ENCODE results near the gene ANKDD1B.

- TF ChIP-seq POLR2A (IDR thresholded peaks at IDR 0.05), result no peak
- TF ChIP-seq, protein P1, sequence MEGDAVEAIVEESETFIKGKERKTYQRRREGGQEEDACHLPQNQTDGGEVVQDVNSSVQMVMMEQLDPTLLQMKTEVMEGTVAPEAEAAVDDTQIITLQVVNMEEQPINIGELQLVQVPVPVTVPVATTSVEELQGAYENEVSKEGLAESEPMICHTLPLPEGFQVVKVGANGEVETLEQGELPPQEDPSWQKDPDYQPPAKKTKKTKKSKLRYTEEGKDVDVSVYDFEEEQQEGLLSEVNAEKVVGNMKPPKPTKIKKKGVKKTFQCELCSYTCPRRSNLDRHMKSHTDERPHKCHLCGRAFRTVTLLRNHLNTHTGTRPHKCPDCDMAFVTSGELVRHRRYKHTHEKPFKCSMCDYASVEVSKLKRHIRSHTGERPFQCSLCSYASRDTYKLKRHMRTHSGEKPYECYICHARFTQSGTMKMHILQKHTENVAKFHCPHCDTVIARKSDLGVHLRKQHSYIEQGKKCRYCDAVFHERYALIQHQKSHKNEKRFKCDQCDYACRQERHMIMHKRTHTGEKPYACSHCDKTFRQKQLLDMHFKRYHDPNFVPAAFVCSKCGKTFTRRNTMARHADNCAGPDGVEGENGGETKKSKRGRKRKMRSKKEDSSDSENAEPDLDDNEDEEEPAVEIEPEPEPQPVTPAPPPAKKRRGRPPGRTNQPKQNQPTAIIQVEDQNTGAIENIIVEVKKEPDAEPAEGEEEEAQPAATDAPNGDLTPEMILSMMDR (IDR thresholded peaks at IDR 0.05), result no peak
Observed at GRCh38 chr5:75566710-75567309, 44.4 kb upstream of the ANKDD1B start.
